Gastrocnemius medialis (tissue), 4 donors: ENCODE measurements around the gene GALNT10. TPM values are rescaled to one million over a fixed set of nuclear protein-coding genes. Genes with fewer than 3 reads are reported as not detected.

Experiments used
- ATAC-seq, 2 donors: fragments of 150-250 bp; one replicate each; pipeline ENCODE4 v1.9.1; 2016
- DNase-seq, 2 donors: peaks; one replicate each; pipeline ENCODE4 v3.0.0-alpha.2; 2019
- H3K27ac ChIP-seq, 4 donors: fragments of 200-600 bp; sonication (generic); 1 replicate in 1 of 4; 2 replicates in 3 of 4; pipeline ENCODE4 v1.5.1; 2016 to 2018; ENCODE audit warnings: mild to moderate bottlenecking in 2 of 4, moderate library complexity in 1 of 4
- H3K27me3 ChIP-seq, 3 donors: fragments of 200-600 bp; sonication (generic) in 2 of 3; 1 replicate in 1 of 3; 2 replicates in 2 of 3; pipeline versions ENCODE4 v1.5.1 to v1.6.0; 2016 to 2019; ENCODE audit warnings: mild to moderate bottlenecking in 1 of 3, moderate library complexity in 1 of 3
- H3K36me3 ChIP-seq, 2 donors: fragments of 200-600 bp; sonication (generic) in 1 of 2; one replicate each; pipeline ENCODE4 v1.5.1; 2017 to 2018
- H3K4me1 ChIP-seq, 2 donors: fragments of 200-600 bp; sonication (generic) in 1 of 2; one replicate each; pipeline ENCODE4 v1.5.1; 2016 to 2017; ENCODE audit warnings: mild to moderate bottlenecking in 2 of 2
- H3K4me3 ChIP-seq, 4 donors: fragments of 200-600 bp; sonication (generic) in 3 of 4; 1 replicate in 1 of 4; 2 replicates in 3 of 4; pipeline ENCODE4 v1.5.1; 2016 to 2019; ENCODE audit warnings: mild to moderate bottlenecking in 2 of 4
- H3K9me3 ChIP-seq, 3 donors: fragments of 200-600 bp; sonication (generic) in 2 of 3; 1 replicate in 1 of 3; 2 replicates in 2 of 3; pipeline ENCODE4 v1.5.1; 2016 to 2019
- POLR2A ChIP-seq, 2 donors: fragments of 450-650 bp; IDR thresholded peaks; one replicate each; pipeline ENCODE4 v1.6.1; 2017; ENCODE audit warnings: antibody characterized with exemption in 2 of 2, mild to moderate bottlenecking in 2 of 2, moderate library complexity in 2 of 2
- in situ Hi-C, 4 donors: fragments of 200-750 bp; cut with MboI; loops; one replicate each; pipeline versions ENCODE4 v1.15.0 to v1.8.0; 2017; ENCODE audit warnings: low sequenced_read_pairs in 4 of 4
- intact Hi-C: fragments of 100-400 bp; cut with DNase I; formaldehyde crosslinking; loops from one replicate; pipeline ENCODE4 v1.15.1; 2023; ENCODE audit warnings: low total_unique reads
- total RNA-seq, 4 donors: library from RNA; depleted of rRNA; stranded (reverse); fragments of >200 nt; gene quantifications; one replicate each; pipeline versions ENCODE4 v1.1.0 to v1.2.3, GENCODE V29; 2016
- TF ChIP-seq, protein P1 (sequence below), 5 experiments: fragments of 450-650 bp in 3 of 5; fragments of 200-600 bp in 2 of 5; sonication (generic) in 2 of 5; IDR thresholded peaks in 4 of 5; conservative IDR thresholded peaks in 1 of 5; 1 replicate in 4 of 5; 2 replicates in 1 of 5; pipeline ENCODE4 v1.5.1; 2016 to 2019; ENCODE audit warnings: antibody characterized with exemption in 5 of 5, mild to moderate bottlenecking in 3 of 5, moderate library complexity in 3 of 5

The GALNT10 gene
- total RNA-seq, 4 donors from 2014 or later, result 6.1 to 9.9 (median 6.4) TPM

DNA sequence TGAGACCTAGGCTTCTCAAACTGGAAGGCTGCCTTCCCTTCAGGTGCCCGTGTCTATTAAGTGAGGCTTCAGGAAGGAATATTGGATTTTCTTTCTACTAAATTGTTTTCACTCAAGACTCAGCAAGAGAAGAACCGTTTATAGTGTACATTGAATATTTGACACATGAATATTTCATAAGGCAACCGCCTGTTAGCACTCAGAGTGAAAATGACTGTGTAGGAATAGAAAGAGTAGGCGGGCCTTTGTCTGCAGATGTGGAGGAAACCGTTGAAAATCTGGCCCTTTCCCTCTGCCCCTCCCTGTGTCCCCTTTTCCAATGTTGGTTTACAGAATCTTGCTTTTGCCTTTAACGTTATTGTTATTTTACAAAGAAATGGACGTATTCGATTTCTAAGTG lies 261.4 kb downstream of the GALNT10 start:
- H3K4me1 ChIP-seq, result peaks cover 19 to 27% of the 10 kb centered on the region in 2 donors
- H3K36me3 ChIP-seq, result peaks cover 0 to 60% of the 10 kb centered on the region in 2 donors
- no peak overlapping the region for H3K27ac ChIP-seq
- H3K27me3 ChIP-seq, result no peaks in the 10 kb centered on the region
- TF ChIP-seq, protein P1, sequence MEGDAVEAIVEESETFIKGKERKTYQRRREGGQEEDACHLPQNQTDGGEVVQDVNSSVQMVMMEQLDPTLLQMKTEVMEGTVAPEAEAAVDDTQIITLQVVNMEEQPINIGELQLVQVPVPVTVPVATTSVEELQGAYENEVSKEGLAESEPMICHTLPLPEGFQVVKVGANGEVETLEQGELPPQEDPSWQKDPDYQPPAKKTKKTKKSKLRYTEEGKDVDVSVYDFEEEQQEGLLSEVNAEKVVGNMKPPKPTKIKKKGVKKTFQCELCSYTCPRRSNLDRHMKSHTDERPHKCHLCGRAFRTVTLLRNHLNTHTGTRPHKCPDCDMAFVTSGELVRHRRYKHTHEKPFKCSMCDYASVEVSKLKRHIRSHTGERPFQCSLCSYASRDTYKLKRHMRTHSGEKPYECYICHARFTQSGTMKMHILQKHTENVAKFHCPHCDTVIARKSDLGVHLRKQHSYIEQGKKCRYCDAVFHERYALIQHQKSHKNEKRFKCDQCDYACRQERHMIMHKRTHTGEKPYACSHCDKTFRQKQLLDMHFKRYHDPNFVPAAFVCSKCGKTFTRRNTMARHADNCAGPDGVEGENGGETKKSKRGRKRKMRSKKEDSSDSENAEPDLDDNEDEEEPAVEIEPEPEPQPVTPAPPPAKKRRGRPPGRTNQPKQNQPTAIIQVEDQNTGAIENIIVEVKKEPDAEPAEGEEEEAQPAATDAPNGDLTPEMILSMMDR (IDR thresholded peaks at IDR 0.05 in 4 of 5, conservative IDR thresholded peaks at IDR 0.05 in 1 of 5), result no peak
- no peak for TF ChIP-seq POLR2A (IDR thresholded peaks at IDR 0.05)
- no peak overlapping the region for H3K4me3 ChIP-seq
- intact Hi-C loops, result no loop called here
- ATAC-seq (no peak), DNase-seq (no peak)
- no peaks in the 10 kb centered on the region for H3K9me3 ChIP-seq
- in situ Hi-C loops, result no loop called here

DNA sequence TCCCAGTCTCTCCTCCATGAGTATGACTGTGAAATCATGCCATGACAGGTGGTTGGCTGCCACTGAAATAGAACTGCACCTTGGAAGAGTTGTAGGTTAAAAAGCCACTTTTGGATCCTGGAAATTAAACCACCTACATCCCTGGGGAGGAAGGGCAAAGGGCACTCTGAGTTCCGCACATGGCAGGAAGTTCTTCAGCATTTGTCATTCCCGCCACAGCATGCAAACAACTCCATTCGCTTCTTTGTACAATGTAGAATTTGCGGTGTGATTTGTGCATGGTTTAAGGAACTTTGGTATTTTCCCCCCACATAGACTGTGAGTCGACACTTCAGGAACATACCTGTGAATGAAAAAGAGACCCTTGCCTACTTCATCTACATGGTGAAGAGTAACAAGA lies 265.1 kb downstream of the GALNT10 start:
- Histone ChIP-seq H3K27me3 (no peaks in the 10 kb centered on the region), H3K4me1 (no peaks in the 10 kb centered on the region), H3K9me3 (no peaks in the 10 kb centered on the region), H3K36me3 (peaks cover 0 to 77% of the 10 kb centered on the region in 2 donors), H3K27ac (no peak overlapping the region), H3K4me3 (no peak overlapping the region)
- TF ChIP-seq, protein P1 (IDR thresholded peaks at IDR 0.05 in 4 of 5, conservative IDR thresholded peaks at IDR 0.05 in 1 of 5), result no peak
- no peak for TF ChIP-seq POLR2A (IDR thresholded peaks at IDR 0.05)
- ATAC-seq (no peak), DNase-seq (no peak)
- in situ Hi-C loops (no loop called here), intact Hi-C loops (no loop called here)

DNA sequence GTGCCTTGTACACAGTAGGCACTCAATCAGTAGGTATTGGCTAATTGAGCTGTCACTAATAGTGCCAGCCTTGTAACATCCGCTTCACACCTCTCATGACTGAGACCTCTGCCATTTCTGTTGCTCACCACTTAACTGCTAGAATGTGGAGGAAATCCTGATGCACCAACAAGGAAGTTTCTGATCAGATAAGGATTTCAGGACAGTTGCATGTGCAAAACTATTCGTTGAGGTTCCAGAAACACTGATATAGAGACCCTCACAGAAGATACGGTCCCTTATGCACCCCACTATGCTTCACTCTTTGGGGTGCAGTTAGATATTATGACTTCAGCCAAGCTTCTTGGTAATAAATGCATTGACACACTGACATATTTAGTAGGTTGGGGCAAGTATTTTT lies 266.0 kb downstream of the GALNT10 start:
- H3K27me3 ChIP-seq, result no peaks in the 10 kb centered on the region
- in situ Hi-C loops, result no loop called here
- peaks cover 0 to 79% of the 10 kb centered on the region in 2 donors for H3K36me3 ChIP-seq
- H3K9me3 ChIP-seq, result no peaks in the 10 kb centered on the region
- no peak overlapping the region for H3K27ac ChIP-seq
- TF ChIP-seq POLR2A (IDR thresholded peaks at IDR 0.05), result no peak
- ATAC-seq, result no peak
- H3K4me1 ChIP-seq, result no peaks in the 10 kb centered on the region
- no peak overlapping the region for H3K4me3 ChIP-seq
- intact Hi-C loops, result no loop called here
- DNase-seq, result no peak

DNA sequence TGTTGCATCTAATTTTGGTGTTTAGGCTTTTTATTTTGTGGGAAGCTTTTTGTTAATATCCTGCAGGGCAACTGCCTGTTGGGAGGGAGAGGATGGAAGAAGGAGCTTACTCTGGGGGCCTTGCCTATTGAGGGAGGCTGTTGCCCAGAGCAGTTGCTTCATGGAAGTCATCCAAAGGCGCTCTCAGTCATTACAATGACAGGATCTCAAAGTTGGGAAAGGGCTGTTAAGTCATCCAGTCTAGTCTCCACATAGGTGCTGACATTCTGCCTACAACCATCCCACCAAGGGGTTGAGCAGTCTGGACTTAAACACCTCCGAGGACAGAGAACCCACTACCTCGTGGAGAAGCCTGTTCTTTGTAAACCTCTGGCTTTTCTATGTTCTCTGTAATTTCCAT lies 268.5 kb downstream of the GALNT10 start:
- H3K27ac ChIP-seq, result no peak overlapping the region
- H3K4me1 ChIP-seq, result no peaks in the 10 kb centered on the region

DNA sequence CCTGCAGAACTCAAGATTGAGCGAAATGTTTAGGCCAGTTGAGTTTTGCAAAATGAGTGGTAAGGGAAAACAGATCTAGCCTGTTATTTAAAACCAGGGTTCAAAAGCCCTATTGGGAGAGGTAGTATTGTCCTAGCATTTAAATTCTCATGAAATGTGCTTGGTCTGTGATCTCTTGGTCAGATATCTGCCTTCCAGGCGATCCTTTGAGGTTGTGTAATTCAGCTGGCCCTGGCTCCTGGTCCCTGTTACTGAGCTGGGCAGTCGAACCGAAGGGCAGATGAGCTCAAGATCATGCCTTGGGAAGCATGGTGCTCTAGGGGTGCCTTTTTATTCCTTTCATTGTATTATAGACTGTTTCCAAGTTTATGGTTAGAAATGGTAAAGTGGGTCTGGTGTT lies 269.6 kb downstream of the GALNT10 start:
- DNase-seq (no peak), ATAC-seq (no peak)
- intact Hi-C loops (no loop called here), in situ Hi-C loops (no loop called here)
- Histone ChIP-seq H3K36me3 (peaks cover 0 to 42% of the 10 kb centered on the region in 2 donors), H3K4me3 (no peak overlapping the region), H3K27me3 (no peaks in the 10 kb centered on the region), H3K27ac (no peak overlapping the region), H3K4me1 (no peaks in the 10 kb centered on the region), H3K9me3 (no peaks in the 10 kb centered on the region)
- TF ChIP-seq POLR2A (IDR thresholded peaks at IDR 0.05), result no peak
- TF ChIP-seq, protein P1 (IDR thresholded peaks at IDR 0.05 in 4 of 5, conservative IDR thresholded peaks at IDR 0.05 in 1 of 5), result no peak

More for the DNA sequence above, 268.5 kb downstream of the GALNT10 start:
- Histone ChIP-seq H3K27me3 (no peaks in the 10 kb centered on the region), H3K36me3 (peaks cover 0 to 54% of the 10 kb centered on the region in 2 donors), H3K4me3 (no peak overlapping the region), H3K9me3 (no peaks in the 10 kb centered on the region)
- ATAC-seq, result no peak
- no peak for TF ChIP-seq POLR2A (IDR thresholded peaks at IDR 0.05)
- TF ChIP-seq, protein P1 (IDR thresholded peaks at IDR 0.05 in 4 of 5, conservative IDR thresholded peaks at IDR 0.05 in 1 of 5), result no peak
- intact Hi-C loops (no loop called here), in situ Hi-C loops (no loop called here)
- no peak for DNase-seq
